Psoas muscle (tissue), 8 donors: ENCODE data around the gene DMKN. TPM values are rescaled to one million over a fixed set of nuclear protein-coding genes. Genes with fewer than 3 reads are reported as not detected.

Experiments
- ATAC-seq, 4 donors: fragments of 200-7000 bp; cut with Tn5 transposase; one replicate each; pipeline ENCODE4 v1.9.1; 2020; ENCODE audit warnings: moderate library complexity in 3 of 4, mild to moderate bottlenecking in 2 of 4
- DNase-seq, 2 donors: peaks; one replicate each; pipeline ENCODE4 v3.0.0-alpha.2; 2020
- H3K27ac ChIP-seq: fragments of 200-600 bp; one replicate; pipeline ENCODE4 v1.8.0; 2022
- H3K27me3 ChIP-seq, 3 donors: fragments of 200-600 bp in 1 of 3; one replicate each; pipeline versions ENCODE4 v1.6.1 to v1.8.0; 2013 to 2022; ENCODE audit warnings: low read length in 2 of 3, mild to moderate bottlenecking in 2 of 3, moderate library complexity in 1 of 3; ENCODE audit not compliant: insufficient read depth in 3 of 3
- H3K36me3 ChIP-seq, 2 donors: fragments of 200-600 bp in 1 of 2; one replicate each; pipeline versions ENCODE4 v1.6.1 to v1.8.0; 2013 to 2022; ENCODE audit warnings: low read depth in 1 of 2, mild to moderate bottlenecking in 1 of 2, moderate library complexity in 1 of 2; ENCODE audit not compliant: insufficient read depth in 1 of 2
- H3K4me1 ChIP-seq: fragments of 200-600 bp; one replicate; pipeline ENCODE4 v1.8.0; 2022
- H3K4me3 ChIP-seq: fragments of 200-600 bp; one replicate; pipeline ENCODE4 v1.8.0; 2022; ENCODE audit warnings: mild to moderate bottlenecking
- H3K9me3 ChIP-seq: fragments of 200-600 bp; one replicate; pipeline ENCODE4 v1.8.0; 2022
- CTCF ChIP-seq: fragments of 200-600 bp; IDR thresholded peaks from one replicate; pipeline ENCODE4 v1.8.0; 2022; ENCODE audit warnings: antibody characterized with exemption
- WGBS, 3 donors: extraction: QIAGEN DNeasy Blood & Tissue Kit; methylation state at CpG; one replicate each; pipeline versions ENCODE4 v1.1.6 to v1.1.7; 2013; 5-methylcytosine and 5-hydroxymethylcytosine counted together
- intact Hi-C, 2 donors: fragments of 100-400 bp; cut with DNase I; formaldehyde crosslinking; loops; one replicate each; pipeline versions ENCODE4 v1.11.0 to v1.14.2; 2022
- polyA plus RNA-seq, 3 donors: library from polyadenylated mRNA; stranded (reverse); fragments of 200-250 nt; gene quantifications; one replicate each; pipeline ENCODE4 v1.2.3, GENCODE V29; 2013
- total RNA-seq, 4 donors: library from RNA; stranded (reverse); fragmentation: NEBNext Ultra II Directional in 2 of 4; extraction: Animal tissue kit (Norgen Biotek cat#: 25700) in 2 of 4; gene quantifications; one replicate each; pipeline versions ENCODE4 v1.2.1 to v1.2.4, GENCODE V29; 2021 to 2023
- donor health status: healthy with polysubstance abuse.
- donor health status: DM: no; HTN: no; CAD: no; lungs with moderate emphysema.
- donor health status: Bipolar disorder and iron deficiency.
- donor health status: healthy.
- donor health status: DM: yes; HTN: yes; CAD: no.
- donor health status: DM: no; HTN: no; CAD: no.
- donor health status: DM: no; HTN: no; CAD: no.
- donor health status: DM: yes; HTN: yes; CAD: no.

The DMKN gene
- total and polyA plus RNA-seq, 7 donors, result 0.21 to 0.77 (median 0.54) TPM; not detected in 1

GRCh38 chr19:35542209-35542608 is 28.8 kb upstream of the DMKN start:
- no peaks in the 10 kb centered on the region for H3K27me3 ChIP-seq
- intact Hi-C loops, result loop anchor here in 1 of 2 donors (5.0 to 10.0 kb wide), 2 partner anchors 70 to 393 kb away; partner anchors contain the start of genes HAUS5 and LRFN3
- peaks cover 22% of the 10 kb centered on the region for H3K4me1 ChIP-seq
- no peak overlapping the region for H3K4me3 ChIP-seq
- DNase-seq (no peak), ATAC-seq (no peak)
- peaks cover 0 to 8% of the 10 kb centered on the region in 2 donors for H3K36me3 ChIP-seq
- WGBS, 3 donors, result 93 to 94% (median 94%) methylated on average over 11 of the region's 11 CpGs
- no peak overlapping the region for H3K27ac ChIP-seq
- TF ChIP-seq CTCF, result no peak
- no peaks in the 10 kb centered on the region for H3K9me3 ChIP-seq

GRCh38 chr19:35540356-35540927 is 27.0 kb upstream of the DMKN start:
- no peak overlapping the region for H3K4me3 ChIP-seq
- peaks cover 9% of the 10 kb centered on the region for H3K4me1 ChIP-seq
- WGBS, 3 donors, result 72 to 83% (median 78%) methylated on average over 7 of the region's 7 CpGs
- no peak for TF ChIP-seq CTCF
- ATAC-seq (no peak), DNase-seq (no peak)
- H3K36me3 ChIP-seq, result no peaks in the 10 kb centered on the region
- H3K9me3 ChIP-seq, result no peaks in the 10 kb centered on the region
- no peaks in the 10 kb centered on the region for H3K27me3 ChIP-seq
- intact Hi-C loops, result loop anchor here in 1 of 2 donors (5.0 to 10.0 kb wide), 2 partner anchors 72 to 394 kb away; partner anchors contain the start of genes HAUS5 and LRFN3
- no peak overlapping the region for H3K27ac ChIP-seq

- intact Hi-C loops, result loop anchor here in 1 of 2 donors (5.0 to 10.0 kb wide), 2 partner anchors 72 to 395 kb away; partner anchors contain the start of genes HAUS5 and LRFN3
- H3K27me3 ChIP-seq, result no peaks in the 10 kb centered on the region
- DNase-seq (no peak), ATAC-seq (no peak)
- H3K4me3 ChIP-seq, result no peak overlapping the region
- H3K4me1 ChIP-seq, result peaks cover 9% of the 10 kb centered on the region
- no peaks in the 10 kb centered on the region for H3K9me3 ChIP-seq
- H3K36me3 ChIP-seq, result no peaks in the 10 kb centered on the region
- WGBS, 3 donors, result 90 to 93% (median 91%) methylated on average over 12 of the region's 12 CpGs
- TF ChIP-seq CTCF, result no peak
- H3K27ac ChIP-seq, result no peak overlapping the region
These were observed 26.4 kb upstream of the DMKN start for GRCh38 chr19:35539850-35540249.

- 76 to 85% (median 81%) methylated on average over 6 of the region's 6 CpGs for WGBS, 3 donors
- no peak for DNase-seq
- intact Hi-C loops, result no loop called here
These were observed 25.9 kb upstream of the DMKN start for GRCh38 chr19:35539314-35539713.

More at GRCh38 chr19:35539314-35539713, 25.9 kb upstream of the DMKN start:
- Histone ChIP-seq H3K4me1 (peaks cover 4% of the 10 kb centered on the region), H3K27me3 (peaks cover 0 to 3% (median 0%) of the 10 kb centered on the region in 3 donors), H3K4me3 (no peak overlapping the region), H3K36me3 (no peaks in the 10 kb centered on the region), H3K27ac (no peak overlapping the region), H3K9me3 (no peaks in the 10 kb centered on the region)
- ATAC-seq, result no peak
- TF ChIP-seq CTCF, result no peak
